Renal cortex interstitium (tissue), 11 donors: Measurements from ENCODE around the gene MYO15B. TPM values are rescaled to one million over a fixed set of nuclear protein-coding genes. Genes with fewer than 3 reads are reported as not detected.

Source experiments
- DNase-seq, 11 donors: peaks; one replicate each; pipeline ENCODE4 v3.0.0-alpha.2; 2013; ENCODE audit warnings: low read depth in 9 of 11, low spot score in 4 of 11; ENCODE audit errors: extremely low read depth in 1 of 11
- polyA plus RNA-seq, 3 donors: library from polyadenylated mRNA; unstranded; fragments of 120-200 nt; gene quantifications; one replicate each; pipeline ENCODE4 v1.2.1, GENCODE V29; 2013; ENCODE audit not compliant: insufficient read length in 3 of 3

The MYO15B gene
- polyA plus RNA-seq, 3 donors, result 123 to 286 (median 163) TPM

DNA sequence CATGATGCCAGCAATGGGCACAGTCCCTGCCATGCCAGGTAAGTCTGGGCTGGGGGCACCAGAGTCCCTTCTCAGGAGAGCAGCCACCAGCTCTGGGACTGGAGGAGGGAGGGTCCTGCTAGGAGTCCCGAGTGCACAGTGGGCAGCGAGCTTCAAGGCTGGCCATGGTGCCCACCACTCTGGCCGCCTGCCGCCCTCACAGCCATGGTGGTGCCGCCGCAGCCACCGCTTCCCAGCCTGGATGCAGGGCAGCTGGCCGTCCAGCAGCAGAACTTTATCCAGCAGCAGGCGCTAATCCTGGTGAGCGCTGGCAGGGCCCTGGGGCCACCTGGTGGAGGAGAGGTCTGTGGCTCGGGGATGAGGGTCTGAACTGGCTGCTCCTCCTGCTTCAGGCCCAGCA is 27.7 kb downstream of the MYO15B start:
- DNase-seq, result no peak

DNA sequence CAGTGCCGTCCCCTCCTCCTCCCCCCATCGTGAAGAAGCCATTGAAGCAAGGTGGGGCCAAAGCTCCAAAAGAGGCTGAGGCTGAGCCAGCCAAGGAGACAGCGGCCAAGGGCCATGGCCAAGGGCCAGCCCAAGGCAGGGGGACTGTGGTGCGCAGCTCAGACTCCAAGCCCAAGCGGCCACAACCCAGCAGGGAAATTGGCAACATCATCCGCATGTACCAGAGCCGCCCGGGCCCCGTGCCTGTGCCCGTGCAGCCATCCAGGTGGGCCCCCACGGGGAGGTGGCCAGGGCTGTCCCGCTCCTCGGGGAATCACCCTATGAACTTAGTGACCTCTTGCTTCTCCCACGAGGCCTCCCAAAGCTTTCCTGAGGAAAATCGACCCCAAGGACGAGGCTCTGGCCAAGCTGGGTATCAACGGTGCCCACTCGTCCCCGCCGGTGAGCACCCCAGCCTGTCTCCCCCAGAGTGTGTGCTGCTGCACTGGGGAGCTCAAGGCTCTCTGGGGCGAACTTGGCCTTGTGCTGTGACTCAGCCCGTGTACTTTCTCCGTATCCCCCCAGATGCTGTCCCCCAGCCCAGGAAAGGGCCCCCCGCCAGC is 29.0 kb downstream of the MYO15B start:
- DNase-seq, result no peak

DNA sequence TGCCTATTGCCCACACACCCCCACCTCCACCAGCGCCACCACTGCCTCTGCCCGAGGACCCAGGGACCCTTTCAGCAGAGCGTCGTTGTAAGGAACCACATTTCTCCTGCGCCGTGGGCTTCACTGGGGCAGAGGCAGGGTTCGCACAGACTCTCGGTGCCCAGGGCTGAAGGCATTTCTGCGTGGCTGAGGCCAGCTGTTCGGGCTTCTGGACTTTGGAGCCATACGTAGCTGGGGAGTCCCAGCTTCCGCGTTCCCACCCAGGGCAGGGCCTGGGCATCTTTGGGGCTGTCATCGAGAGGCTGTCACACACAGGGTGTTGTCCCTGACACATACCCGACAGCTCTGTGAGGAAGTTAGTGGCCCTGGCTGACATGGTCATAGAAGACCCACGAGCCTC is 29.6 kb downstream of the MYO15B start:
- no peak for DNase-seq

DNA sequence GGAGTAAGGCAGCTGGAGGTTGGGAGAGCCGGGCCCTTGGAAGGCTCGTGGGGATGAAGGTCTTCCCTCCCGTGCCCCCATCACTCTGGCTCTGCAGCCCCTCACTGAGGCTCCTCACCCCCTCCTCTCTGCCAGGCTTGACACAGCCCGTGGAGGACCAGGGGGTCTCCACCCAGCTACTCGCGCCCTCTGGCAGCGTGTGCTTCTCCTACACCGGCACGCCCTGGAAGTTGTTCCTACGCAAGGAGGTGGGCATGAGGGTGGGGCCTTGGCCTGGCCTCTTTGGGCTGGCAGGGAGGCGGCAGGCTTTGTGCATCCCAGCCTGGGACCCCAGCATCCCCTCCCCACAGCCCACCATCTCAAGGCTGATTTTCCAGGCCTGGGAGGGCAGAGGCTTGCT is 30.1 kb downstream of the MYO15B start:
- no peak for DNase-seq

DNA sequence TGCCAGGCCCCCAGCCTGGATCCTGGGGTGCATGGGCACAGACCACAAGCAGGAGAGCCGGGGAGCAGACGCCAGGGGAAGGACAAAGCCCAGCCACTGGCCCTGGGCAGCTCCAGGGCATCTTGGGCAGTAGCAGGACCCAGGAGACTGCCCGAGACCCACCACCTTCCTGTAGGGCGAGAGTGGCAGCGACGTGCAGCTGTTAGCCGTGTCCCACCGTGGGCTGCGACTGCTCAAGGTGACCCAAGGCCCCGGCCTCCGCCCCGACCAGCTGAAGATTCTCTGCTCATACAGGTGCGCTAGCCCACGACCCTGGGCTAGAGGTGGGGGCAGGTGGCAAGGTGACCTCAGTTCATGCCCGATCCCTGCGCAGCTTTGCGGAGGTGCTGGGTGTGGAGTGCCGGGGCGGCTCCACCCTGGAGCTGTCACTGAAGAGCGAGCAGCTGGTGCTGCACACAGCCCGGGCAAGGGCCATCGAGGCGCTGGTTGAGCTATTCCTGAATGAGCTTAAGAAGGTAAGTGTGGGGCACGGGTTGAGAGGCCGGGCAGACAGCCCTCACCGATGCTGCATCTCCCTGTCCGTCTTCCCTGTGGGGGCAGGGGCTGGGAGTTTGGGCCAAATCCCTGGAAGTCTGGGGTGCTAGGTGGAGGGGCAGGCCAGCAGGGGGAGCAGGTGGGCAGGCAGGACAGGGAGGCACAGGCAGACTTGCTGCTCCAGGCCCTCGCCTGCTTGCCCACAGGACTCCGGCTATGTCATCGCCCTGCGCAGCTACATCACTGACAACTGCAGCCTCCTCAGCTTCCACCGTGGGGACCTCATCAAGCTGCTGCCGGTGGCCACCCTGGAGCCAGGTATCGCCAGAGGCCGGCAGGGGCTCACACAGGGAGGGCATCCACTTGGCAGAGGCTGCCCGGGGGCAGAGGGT is 32.2 kb downstream of the MYO15B start:
- DNase-seq, result no peak

DNA sequence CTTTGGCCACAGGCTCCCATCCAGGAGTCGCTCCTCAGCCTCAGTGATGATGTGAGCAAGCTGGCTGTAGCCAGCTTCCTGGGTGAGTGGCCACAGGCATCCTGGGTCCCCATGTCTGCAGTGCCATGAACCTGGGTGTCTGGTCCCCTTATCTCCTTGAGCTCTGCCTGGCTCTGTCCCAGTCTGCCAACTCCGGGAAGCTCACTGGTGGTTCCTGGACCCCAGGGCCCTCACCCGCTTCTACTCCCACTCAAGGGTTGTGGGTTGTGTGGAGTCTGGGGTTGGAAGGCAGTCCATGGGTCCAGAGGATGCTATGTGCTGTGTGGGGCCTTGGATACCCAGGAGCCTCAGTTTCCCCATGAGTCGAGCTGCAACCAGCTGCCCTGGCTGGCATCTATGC is 33.9 kb downstream of the MYO15B start:
- DNase-seq, result no peak

DNA sequence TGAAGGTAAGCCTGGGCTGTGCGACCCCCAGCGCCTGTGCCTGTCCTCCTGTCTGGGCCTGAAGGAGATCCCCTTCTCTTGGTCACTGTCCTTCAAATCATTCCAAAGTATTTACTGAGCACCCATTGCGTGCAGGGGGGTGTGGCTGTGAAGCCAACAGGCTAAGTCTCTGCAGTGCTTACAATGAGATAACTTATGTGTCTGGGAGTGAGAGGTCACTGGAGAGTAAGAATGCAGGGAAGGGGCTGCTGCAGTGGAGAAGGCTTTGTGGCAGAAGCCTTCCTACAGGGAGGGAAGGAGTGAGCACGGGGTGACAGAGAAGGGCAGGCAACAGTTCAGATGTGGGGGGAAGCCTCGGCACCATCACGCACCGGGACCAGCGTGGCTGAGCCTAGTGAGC is 34.5 kb downstream of the MYO15B start:
- DNase-seq, result no peak

DNA sequence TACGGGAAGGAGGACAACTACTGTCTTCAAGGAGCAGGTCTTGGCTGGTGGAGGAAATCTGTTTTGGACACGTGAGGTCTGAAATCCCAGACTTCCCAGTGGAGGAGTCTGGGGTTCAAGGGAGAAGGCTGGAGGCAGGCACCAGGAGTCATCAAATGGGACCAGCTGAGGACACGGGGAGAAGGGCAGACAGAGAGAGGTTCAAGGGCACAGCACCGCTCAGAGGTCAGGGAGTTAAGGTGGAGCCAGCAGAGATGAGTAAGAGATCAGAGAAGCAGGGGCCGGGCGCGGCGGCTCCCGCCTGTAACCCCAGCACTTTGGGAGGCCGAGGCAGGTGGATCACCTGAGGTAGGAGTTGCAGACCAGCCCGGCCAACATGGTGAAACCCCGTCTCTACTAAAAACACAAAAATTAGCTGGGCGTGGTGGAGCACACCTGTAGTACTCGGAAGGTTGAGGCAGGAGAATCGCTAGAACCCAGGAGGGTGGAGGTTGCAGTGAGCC is 35.2 kb downstream of the MYO15B start:
- no peak for DNase-seq

DNA sequence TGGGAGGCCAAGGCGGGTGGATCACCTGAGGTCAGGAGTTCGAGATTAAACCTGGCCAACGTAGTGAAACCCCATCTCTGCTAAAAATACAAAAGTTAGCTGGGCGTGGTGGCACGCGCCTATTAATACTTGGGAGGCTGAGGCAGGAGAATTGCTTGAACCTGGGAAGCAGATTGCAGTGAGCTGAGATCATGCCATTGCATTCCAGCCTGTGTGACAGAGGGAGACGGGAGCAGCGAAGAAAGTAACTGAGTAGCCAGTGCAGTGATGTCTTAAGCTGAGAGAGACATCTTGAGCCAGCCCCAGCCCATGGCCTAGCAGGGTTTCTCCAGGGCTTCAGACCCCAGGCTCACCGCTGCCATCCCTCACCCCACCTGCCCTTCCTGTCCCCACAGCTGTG is 35.8 kb downstream of the MYO15B start:
- DNase-seq, result no peak

DNA sequence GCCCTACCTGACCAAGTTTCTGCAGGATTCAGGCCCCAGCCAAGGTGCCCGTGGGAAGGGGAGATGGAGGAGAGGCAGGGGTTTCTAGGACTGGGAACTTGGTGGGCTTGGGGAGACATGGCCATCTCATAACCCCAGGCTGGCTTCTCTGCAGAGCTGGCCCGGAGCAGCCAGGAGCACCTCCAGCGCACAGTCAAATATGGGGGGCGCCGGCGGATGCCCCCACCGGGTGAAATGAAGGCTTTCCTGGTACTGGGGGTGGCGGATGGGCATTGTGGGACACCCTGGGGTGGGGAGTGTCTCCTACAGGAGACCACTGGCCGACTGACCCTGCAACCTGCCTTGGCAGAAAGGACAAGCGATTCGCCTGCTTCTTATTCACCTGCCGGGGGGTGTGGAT is 36.4 kb downstream of the MYO15B start:
- no peak for DNase-seq

DNA sequence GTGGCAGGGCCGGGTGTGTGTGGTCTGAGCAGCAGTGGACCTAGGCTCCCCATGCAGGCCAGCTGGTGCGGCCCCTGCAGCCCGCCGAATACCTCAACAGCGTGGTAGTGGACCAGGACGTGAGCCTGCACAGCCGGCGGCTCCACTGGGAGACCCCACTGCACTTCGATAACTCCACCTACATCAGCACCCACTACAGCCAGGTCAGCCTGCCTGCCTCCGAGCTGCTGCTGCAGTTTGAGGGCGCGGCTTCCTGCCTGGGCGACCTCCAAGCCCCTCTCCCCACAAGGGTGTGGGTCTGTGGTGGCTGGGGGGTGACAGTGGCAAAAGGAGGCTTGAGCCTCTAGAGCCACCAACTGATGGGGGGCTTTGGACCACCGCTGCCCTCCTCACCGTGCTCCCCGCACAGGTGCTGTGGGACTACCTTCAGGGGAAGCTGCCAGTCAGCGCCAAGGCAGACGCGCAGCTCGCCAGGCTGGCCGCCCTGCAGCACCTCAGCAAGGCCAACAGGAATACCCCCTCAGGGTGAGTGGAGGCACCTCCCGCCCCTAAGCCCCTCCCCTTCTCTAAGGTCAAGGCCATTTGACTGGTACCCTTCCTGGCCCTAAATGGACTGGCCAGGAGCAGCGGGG is 37.2 kb downstream of the MYO15B start:
- DNase-seq, result no peak

DNA sequence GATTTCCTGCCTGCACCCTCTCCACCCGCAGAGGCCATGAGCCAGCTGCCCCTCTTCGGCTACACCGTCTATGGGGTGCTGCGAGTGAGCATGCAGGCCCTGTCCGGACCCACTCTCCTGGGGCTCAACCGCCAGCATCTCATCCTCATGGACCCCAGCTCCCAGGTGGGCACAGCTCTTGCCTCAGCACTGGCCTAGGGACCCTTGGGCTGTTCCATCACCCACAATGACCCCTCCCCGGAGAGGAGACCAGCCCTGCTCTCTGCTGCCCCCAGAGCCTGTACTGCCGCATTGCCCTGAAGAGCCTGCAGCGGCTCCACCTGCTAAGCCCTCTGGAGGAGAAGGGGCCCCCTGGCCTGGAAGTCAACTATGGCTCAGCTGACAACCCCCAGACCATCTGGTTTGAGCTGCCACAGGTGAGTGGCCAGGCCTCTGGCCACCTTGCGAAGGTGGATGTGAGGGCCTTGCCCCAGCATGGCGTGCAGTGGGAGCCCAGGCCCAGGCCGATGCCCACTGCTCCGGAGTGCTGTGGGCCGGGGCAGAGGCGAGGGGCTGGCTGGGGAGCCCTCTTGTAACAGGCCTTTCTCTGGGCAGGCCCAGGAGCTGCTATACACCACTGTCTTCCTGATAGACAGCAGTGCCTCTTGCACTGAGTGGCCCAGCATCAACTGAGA is 38.4 kb downstream of the MYO15B start:
- DNase-seq, result no peak

DNA sequence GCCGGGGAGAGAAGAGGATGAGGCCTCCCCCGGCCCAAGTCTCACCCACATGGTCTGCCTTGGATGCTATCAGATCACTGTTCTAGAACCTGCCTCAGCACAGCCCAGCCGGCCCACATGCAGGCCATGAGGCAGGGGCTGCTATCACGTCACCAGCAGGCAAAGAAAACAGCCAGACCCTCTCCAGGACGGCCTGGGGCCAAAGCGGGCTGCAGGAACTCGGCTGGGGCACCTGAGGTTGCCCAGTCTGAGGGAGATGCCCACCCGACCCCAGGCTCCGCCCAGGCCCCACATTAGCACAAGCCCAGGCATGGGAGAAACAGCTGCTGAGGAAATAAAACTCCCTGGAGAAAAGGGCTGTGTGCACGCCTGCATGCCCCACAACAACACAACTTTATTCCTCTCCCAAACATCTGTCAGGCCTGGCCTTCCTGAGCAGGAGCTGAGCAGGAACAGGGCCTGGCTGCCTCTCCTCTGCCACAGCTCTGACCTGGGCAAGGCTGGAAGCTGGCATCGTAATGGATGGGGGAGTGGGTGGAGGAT is 39.0 kb downstream of the MYO15B start:
- no peak for DNase-seq

DNA sequence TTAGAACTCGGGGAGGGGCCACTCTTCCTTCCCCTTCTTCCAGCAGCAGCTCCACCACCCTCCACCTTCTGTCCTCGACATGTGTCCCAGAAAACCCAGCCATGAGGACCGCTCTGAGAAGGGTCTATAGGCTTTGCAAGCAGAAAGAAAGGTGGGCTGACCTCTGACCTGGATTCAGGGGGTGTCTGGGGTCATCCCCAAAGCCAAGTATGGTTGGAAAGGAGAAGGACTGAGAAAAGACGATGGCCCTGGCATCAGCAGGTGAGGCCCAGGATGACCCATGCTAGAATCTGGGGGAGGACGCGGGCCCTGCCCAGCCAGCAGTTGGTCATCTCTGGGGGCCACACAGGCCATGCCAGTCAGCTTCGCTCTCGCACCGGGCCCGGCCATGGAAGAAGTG is 39.5 kb downstream of the MYO15B start:
- DNase-seq, result no peak

DNA sequence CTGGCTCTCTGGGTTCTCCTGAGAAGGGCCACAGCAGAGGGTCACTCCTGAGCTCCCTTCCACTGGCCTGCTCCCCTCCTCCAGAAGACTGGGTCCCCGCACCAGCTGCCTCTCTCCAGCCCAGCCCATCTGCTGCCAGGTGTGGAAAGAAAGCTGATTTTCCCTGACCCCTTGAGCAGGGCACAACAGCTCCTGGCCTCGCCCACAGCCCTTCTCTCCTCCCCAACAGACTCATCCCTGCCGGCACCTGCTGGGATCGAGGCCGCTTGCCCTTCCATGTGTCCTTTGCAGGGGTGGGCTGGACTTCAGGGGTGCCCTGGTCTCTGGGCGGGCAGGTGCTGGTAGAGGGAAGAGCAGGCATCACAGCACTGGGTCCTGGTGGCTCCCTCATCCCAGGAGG is 40.8 kb downstream of the MYO15B start:
- no peak for DNase-seq

DNA sequence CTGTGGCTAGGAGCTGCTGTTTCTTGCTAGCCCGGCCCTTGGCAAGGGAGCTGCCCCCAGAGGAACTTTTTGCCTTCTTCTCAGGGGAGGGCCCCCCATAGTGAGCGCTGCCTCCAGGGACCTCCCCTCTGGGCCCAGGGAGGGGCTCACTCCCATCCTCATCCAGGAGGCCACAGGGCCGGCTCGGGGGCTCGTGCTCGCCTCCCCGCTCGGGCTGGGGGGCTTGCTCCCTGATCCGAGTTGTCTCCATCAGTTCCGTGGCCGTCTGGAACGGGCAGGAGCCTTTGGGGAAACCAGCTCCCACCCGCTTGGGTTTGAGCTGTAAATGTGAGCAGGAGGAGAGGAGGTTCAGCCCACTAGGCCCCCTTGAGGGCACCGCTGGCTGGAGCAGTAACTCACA is 41.6 kb downstream of the MYO15B start:
- DNase-seq, result no peak

DNA sequence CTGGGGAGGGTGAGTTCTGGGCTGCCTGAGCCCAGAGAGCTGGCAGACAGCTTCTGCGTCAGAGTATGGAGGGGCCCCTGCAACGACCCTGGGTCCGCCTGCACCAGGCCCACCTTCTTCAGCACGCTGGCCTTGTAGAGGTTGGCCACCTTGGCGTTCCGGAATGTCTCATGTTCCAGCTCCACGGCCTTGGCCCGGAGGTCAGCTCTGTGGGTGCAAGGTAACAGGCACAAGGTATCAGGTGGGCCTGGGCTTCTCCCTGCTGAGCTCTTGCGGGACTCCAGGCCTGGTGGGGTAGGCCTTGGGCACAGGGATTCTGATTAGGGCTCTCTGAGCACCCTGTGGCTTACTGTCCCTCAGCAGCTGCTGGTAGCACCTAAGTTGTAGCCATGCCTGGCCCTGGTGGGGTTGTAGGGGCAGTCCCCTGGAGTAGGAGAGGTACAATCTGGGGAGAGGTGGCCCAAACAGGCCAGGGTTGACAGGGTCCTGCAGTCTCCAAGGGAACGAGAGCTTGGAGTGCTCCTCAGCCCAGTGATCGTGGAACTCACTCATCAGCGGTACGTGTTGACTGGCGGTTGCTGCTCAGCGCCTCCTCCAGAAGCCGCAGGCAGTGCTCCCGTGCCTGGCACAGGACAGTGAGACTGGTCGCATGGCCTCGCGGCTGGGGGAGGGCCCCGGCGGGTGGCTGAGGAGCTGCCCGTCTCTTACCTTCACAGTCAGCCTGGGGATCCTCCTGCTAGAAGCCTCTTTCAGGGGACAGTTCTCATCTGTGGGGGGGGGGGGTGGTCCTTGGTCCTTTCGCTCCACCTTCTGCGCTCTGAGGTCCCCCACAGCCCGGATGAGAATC is 42.7 kb downstream of the MYO15B start:
- DNase-seq, result no peak

DNA sequence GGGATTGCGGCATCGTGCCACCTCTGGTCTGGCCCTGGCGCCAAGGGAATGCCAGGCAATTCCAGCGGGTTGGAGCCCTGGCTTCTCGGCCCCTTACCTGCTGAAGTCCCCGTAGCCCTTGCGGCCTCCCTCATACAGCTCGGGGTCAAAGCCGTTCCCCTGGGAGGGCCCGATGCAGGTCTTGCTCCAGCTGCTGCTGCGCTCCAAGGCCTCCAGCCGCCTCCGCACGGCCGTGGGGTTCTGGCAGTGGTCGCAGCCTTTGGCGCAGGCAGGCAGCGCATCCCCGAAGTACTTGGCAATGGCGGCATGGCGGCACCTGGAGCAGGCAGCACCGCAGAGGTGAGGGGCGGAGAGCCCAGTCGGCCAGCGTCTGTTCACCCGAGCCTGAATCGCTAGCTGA is 43.8 kb downstream of the MYO15B start:
- no peak for DNase-seq
